IMR-90 (cell line): ENCODE measurements around the gene ADCY2.

Source experiments
- BHLHE40 ChIP-seq: fragments of 150-350 bp; IDR thresholded peaks from 2 replicates; pipeline ENCODE4 v1.6.1; 2016; ENCODE audit warnings: mild to moderate bottlenecking, low read depth, low read length
- CHD1 ChIP-seq: IDR thresholded peaks from 2 replicates; pipeline ENCODE4 v1.6.1; 2012; ENCODE audit warnings: low read depth, low read length, improper control_type of control experiment
- MAFK ChIP-seq: IDR thresholded peaks from 2 replicates; pipeline ENCODE4 v1.6.1; 2012; ENCODE audit warnings: low read depth, low read length, improper control_type of control experiment
- MXI1 ChIP-seq: IDR thresholded peaks from 2 replicates; pipeline ENCODE4 v1.6.1; 2012; ENCODE audit warnings: low read depth, mild to moderate bottlenecking, low read length, moderate library complexity, borderline replicate concordance
- POLR2A ChIP-seq: IDR thresholded peaks from 2 replicates; pipeline ENCODE4 v1.6.1; 2012; ENCODE audit warnings: mild to moderate bottlenecking, low read depth, low read length
- RFX5 ChIP-seq: IDR thresholded peaks from 2 replicates; pipeline ENCODE4 v1.8.0; 2012; ENCODE audit warnings: low read depth, mild to moderate bottlenecking, low read length, moderate library complexity
- SMC3 ChIP-seq: fragments of 150-350 bp; IDR thresholded peaks from 2 replicates; pipeline ENCODE4 v1.6.1; 2016; ENCODE audit warnings: low read depth, mild to moderate bottlenecking, antibody characterized with exemption, low read length, moderate library complexity
- TF ChIP-seq, protein P1 (sequence below): conservative IDR thresholded peaks from 2 replicates; pipeline ENCODE4 v1.5.1; 2012; ENCODE audit warnings: mild to moderate bottlenecking, low read depth, low read length, improper control_type of control experiment

- TF ChIP-seq POLR2A (no peak), SMC3 (no peak), MAFK (no peak), BHLHE40 (no peak), RFX5 (no peak), CHD1 (no peak), MXI1 (no peak)
- TF ChIP-seq, protein P1, sequence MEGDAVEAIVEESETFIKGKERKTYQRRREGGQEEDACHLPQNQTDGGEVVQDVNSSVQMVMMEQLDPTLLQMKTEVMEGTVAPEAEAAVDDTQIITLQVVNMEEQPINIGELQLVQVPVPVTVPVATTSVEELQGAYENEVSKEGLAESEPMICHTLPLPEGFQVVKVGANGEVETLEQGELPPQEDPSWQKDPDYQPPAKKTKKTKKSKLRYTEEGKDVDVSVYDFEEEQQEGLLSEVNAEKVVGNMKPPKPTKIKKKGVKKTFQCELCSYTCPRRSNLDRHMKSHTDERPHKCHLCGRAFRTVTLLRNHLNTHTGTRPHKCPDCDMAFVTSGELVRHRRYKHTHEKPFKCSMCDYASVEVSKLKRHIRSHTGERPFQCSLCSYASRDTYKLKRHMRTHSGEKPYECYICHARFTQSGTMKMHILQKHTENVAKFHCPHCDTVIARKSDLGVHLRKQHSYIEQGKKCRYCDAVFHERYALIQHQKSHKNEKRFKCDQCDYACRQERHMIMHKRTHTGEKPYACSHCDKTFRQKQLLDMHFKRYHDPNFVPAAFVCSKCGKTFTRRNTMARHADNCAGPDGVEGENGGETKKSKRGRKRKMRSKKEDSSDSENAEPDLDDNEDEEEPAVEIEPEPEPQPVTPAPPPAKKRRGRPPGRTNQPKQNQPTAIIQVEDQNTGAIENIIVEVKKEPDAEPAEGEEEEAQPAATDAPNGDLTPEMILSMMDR = no peak
These were observed 133.9 kb downstream of the ADCY2 start for GRCh38 chr5:7529880-7530279.
